GM12873 (cell line): ENCODE results near the gene MRPL52.

ENCODE experiments used
- CTCF ChIP-seq: IDR thresholded peaks from 2 replicates; pipeline ENCODE4 v1.5.1; 2012; ENCODE audit warnings: low read depth, mild to moderate bottlenecking, moderate library complexity, low read length, control low read depth; ENCODE audit not compliant: insufficient read depth; ENCODE audit errors: missing control alignments

The MRPL52 gene

GRCh38 chr14:22872033-22872832 is 42.5 kb downstream of the MRPL52 start:
- TF ChIP-seq CTCF, result peak; percentile 92

GRCh38 chr14:22872833-22873520 is 43.3 kb downstream of the MRPL52 start:
- no peak for TF ChIP-seq CTCF

GRCh38 chr14:22875003-22875747 is 45.5 kb downstream of the MRPL52 start:
- TF ChIP-seq CTCF, result no peak

DNA sequence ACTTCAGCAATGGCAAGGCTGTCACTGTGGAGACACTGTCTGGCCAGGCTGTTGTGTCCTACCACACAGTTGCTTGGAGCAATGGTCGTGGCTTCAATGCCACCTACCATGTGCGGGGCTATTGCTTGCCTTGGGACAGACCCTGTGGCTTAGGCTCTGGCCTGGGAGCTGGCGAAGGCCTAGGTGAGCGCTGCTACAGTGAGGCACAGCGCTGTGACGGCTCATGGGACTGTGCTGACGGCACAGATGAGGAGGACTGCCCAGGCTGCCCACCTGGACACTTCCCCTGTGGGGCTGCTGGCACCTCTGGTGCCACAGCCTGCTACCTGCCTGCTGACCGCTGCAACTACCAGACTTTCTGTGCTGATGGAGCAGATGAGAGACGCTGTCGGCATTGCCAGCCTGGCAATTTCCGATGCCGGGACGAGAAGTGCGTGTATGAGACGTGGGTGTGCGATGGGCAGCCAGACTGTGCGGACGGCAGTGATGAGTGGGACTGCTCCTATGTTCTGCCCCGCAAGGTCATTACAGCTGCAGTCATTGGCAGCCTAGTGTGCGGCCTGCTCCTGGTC is 46.1 kb downstream of the MRPL52 start:
- TF ChIP-seq CTCF, result no peak

DNA sequence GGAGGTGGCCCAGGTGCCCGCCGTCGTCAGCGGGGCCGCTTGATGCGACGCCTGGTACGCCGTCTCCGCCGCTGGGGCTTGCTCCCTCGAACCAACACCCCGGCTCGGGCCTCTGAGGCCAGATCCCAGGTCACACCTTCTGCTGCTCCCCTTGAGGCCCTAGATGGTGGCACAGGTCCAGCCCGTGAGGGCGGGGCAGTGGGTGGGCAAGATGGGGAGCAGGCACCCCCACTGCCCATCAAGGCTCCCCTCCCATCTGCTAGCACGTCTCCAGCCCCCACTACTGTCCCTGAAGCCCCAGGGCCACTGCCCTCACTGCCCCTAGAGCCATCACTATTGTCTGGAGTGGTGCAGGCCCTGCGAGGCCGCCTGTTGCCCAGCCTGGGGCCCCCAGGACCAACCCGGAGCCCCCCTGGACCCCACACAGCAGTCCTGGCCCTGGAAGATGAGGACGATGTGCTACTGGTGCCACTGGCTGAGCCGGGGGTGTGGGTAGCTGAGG is 47.4 kb downstream of the MRPL52 start:
- no peak for TF ChIP-seq CTCF

- no peak for TF ChIP-seq CTCF
Measured at GRCh38 chr14:22878271-22879246, 48.9 kb downstream of the MRPL52 start.
